ENCODE measurements around the gene TTC16.

TTC16 gene

DNA sequence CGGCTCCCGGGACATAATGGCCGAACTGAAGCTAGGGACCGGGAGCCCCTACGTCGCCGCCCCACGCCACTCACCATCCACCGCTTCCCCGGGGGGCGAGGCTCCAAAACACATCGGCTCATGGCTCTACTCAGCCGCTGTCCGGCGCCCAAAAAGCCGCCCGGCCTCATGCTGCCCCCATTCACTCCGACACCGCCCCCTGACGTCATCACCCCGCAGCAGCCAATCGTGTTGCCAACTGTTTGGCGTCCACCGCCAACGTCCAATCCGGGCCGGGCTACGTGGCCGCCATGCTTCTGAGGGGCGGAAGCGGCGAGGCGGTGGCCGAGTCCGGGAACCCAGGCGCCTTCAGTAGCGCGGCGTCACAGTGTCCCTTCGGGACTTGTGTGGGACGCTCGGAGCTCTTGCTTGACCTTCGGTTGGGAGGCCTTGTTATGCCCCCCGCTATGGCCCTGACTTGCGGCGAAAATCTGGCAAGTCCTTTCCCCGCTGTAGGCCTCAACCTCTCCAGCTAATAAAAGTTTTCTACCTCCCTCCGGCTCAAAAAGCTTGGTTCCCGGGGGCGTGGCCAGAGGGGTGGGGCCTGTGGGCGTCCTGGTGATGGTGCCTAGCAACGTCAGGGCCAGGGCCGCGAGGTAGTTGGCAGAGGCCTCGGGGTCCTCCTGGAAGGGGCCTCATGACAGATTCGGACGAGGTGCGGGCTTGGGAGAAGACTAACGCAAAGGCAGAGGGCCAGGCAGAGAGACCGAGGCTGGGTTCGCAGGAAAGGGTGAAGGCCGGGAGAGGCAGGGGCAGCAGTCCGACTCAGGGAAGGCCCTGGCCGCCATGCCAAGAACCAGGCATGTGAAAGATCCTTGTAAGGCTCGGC is at the start of gene TTC16, which contains the start of gene PTRH1:
TTC16 (plus strand) TSS at position 610 of the 868 bp plus-strand sequence; CDS start at position 677, 67 bp downstream.
PTRH1 (minus strand) TSS at position 194 of the 868 bp plus-strand sequence; CDS start at position 170, 24 bp downstream.
- peak; percentile 99 for DNase-seq (ENCODE audit: low spot score)

DNA sequence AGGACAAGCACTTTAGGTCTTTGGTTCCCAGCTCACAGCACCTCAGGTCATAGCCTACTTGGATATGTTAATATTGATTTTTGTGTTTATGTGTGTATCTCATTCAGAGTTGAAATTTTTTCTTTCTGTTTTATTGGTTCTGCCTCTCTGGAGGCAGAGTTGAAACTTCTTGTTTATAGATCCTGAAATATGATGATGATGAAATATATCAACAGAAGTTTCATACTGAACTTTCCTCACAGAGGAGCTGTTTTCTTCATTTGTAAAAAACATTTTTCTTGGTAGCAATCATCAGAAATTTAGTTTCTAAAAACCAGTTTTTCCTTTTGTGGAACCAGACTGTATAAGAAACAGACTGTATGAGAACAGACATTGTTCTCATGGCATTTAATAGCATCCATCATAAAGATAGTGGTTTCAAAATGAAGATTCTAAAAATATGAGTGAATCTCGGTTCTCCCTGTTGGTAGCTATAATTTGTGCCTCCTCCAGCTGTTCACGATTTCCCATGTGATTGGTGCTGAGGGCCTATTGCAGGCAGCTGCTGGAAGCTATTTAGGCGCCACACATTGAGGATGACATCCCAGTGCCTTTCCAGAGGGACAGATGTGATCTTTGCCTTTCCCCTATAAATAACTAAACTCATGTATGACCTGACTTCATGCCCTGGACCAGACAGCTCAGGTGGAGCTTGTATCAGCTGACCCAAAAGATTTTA is 48.6 kb upstream of the TTC16 start:
- DNase-seq (ENCODE audit: low spot score), result no peak

- no peak for DNase-seq (ENCODE audit: low spot score)
These were observed 48.0 kb upstream of the TTC16 start for GRCh38 chr9:127667906-127668305.

- DNase-seq (ENCODE audit: low spot score), result no peak
These were observed 42.6 kb upstream of the TTC16 start for GRCh38 chr9:127673234-127673633.

GRCh38 chr9:127676638-127677037 is 39.2 kb upstream of the TTC16 start:
- DNase-seq (ENCODE audit: low spot score), result no peak

GRCh38 chr9:127679506-127679905 is 36.4 kb upstream of the TTC16 start:
- no peak for DNase-seq (ENCODE audit: low spot score)

- no peak for DNase-seq (ENCODE audit: low spot score)
These were observed 35.7 kb upstream of the TTC16 start for GRCh38 chr9:127680226-127680625.

DNA sequence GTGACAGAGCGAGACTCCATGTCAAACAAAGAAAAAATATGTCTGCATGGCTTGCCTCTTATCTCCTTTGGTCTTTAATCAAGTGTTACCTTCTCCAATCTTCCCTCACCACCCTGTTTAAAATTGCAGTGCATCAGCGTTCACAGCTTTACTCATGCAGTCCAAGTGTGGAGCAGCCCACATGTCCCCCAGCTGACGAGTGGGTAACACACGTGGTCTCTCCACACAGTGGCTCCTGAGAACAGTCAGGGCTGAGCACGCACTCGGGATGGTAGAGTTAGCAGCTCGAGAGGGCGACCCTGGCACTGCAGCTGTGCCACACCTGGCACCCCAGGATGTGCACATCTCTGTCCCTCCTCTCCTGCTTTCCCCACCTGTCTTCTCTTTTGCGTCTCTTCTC is 35.0 kb upstream of the TTC16 start:
- DNase-seq (ENCODE audit: low spot score), result no peak

DNA sequence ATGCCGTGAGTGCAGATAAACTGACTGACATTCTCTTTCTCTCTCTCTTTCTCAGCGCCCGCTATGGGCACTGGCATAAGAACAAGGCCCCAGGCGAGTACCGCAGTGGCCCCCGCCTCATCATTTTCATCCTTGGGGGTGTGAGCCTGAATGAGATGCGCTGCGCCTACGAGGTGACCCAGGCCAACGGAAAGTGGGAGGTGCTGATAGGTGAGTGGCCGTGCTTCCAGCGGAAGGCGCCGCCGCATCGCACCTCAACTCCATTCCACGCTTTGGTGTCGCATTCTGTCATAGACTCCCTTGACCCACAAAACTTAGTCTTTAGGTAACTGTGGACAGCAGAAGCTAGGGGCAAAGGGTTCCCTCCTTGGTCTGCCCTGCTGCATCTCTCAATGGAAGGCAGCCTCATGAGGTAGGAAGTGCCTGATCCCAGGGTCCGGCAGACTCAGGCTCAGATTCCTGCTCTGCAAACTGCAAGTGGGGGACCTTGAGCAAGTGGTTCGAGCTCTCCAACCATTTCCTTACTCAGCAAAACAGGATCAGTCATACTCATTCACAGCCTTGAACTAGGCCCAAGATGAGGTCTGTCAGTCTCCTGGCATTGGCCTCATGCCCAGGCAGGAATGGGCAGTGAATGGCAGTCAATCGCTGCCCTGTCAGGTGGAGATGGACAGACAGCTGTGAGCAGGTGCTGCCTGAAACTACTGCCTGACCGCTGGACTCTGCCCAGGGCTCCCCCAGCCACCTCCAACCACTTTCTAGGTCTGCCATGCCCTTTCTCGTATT is 33.3 kb upstream of the TTC16 start:
- DNase-seq (ENCODE audit: low spot score), result no peak

DNA sequence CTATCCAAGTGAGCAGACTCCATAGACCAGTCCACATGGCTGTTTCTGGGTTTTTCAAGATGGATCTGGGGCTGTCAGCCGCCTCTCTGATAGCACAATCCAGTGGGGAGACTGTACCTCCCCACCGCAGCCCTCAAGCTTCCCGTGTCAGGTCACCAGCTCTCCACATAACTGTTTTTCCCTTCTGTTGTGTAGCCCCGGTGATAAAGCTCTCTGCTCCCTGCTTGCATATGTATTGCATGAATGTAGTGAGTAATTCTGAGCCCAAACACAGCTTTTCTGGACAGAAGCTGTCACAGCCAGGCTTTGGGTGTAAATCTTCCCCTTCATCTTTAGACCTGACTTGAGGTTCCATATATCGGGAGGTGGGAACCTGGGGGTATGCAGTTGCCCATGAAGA is 32.2 kb upstream of the TTC16 start:
- DNase-seq (ENCODE audit: low spot score), result peak; percentile 76

GRCh38 chr9:127684576-127684975 is 31.3 kb upstream of the TTC16 start:
- DNase-seq (ENCODE audit: low spot score), result peak; percentile 79

GRCh38 chr9:127686461-127687393 is 29.2 kb upstream of the TTC16 start:
- no peak for DNase-seq (ENCODE audit: low spot score)

DNA sequence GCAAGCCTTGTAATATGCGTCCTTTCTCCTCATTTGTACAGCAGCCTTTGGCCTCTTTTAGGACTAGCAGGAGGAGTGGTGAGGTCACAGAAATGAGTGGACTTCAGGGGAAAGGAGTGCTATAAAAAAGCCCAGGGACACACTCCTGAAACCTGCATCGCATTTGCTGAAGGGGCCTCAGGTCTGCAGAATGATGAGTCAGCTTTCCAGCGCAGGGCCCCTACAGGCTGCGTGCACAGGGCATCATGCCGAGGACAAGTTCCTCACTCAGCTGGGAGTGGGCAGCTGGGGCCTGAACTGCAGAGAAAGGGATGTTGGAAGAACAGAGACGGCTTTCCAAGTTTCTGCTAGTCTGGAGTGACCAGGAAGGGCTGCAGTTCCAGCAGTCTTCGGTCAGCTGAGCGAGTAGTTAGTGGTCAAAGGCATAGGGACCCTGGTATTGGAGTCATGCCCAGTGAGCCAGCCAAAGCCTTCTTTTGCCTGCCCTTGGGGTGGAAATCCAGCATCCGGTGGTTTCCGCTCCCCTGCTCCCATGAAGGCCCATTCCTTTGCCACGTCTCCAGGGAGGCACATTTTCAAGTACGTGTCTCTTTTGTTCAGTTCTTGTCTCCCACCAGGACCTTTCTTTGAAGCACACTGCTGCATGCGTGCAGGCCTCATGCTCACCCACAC is 26.4 kb upstream of the TTC16 start:
- no peak for DNase-seq (ENCODE audit: low spot score)

DNA sequence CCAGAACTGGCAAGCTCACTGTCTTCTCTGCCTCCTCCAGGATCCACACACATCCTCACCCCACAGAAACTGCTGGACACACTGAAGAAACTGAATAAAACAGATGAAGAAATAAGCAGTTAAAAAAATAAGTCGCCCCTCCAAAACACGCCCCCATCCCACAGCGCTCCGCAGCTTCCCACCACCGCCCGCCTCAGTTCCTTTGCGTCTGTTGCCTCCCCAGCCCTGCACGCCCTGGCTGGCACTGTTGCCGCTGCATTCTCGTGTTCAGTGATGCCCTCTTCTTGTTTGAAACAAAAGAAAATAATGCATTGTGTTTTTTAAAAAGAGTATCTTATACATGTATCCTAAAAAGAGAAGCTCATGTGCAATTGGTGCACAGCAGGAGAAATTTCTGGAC is 25.1 kb upstream of the TTC16 start:
- no peak for DNase-seq (ENCODE audit: low spot score)

- DNase-seq (ENCODE audit: low spot score), result no peak
These were observed 23.8 kb upstream of the TTC16 start for GRCh38 chr9:127692071-127692470.

DNA sequence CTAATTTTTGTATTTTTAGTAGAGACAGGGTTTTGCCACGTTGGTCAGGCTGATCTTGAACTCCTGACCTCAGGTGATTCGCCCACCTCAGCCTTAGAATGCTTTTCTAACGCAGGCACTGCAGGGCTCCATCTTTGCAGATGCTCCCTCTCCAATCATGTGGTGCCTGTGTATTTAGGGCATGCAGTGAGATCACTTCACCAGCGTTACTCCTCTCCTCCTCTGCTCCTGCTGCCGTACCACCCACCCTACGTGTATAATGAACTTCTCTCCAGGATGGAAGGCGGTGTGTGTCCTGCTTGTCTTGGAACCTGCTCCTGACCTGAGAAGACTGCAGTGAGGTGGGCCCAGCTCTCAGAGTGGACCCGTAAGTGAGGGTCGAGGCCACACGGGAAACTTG is 22.7 kb upstream of the TTC16 start:
- DNase-seq (ENCODE audit: low spot score), result no peak

DNA sequence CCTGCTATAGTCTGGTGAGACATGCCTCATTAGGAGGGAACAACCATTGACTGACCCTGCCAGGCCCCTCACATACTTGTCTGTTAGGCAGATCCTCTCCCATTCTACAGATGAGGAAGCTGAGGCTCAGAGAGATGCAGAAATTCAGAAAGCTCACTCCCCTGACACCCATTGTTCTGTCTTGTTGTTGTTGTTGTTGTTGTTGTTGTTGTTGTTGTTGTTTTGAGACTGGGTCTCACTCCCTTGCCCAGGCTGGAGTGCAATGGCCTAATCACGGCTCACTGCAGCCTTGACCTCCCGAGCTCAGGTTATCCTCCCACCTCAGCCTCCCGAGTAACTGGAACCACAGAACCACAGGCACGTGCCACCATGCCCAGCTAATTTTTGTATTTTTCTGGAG is 22.2 kb upstream of the TTC16 start:
- no peak for DNase-seq (ENCODE audit: low spot score)

DNA sequence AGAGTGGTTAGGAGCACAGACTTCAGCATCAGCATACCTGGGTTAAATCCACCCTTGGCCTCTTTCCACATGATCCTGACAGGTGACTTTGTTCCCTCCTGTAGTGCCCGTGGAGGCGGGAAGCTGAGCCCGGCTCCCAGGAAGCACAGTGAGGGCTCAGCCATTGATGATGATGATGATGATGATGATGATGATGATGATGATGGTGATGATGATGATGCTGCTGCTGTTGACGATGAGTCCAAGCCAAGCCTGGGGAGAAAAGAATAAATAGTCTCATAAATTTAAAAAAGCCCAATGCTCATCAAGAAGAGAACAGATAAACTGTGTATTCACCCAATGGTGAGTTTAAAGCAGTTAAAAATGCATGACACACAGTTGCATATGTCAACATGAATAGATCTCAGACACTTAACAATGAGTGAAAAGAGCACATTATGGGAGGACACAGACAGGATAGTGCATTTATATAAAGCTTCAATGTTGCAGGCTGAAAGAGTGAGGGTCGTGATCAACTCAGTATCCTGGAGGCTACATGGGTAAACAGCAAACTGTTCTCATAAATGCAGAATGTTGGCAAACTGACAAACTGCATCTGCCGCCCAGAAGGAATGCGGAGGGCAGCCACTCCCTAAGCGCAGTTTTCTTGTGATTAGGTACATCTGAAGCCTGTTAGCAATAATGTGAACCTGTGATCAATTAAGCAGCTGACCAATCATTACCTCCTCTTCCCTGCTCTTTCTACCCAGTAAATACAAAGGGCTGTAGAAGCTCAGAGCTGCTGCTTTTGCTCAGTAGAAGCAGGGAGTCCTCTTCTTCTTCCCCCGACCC is 20.8 kb upstream of the TTC16 start:
- peak; percentile 48 for DNase-seq (ENCODE audit: low spot score)

DNA sequence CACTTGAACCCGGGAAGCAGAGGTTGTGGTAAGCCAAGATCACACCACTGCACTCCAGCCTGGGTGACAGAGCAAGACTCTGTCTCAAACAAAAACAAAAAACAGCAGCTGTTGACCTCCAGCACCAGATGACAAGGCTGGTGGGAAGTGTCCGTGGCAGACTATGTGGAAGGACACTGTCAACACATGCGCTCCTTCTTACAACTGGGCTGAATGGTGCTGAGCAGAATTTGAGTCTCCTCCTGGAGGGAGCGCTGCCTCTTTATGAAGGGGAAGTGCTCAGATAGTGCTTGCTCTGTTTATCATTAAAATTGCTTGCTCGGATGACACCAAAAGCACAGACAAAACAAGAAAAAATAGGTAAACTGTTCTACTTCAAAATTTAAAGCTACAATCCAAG is 18.3 kb upstream of the TTC16 start:
- no peak for DNase-seq (ENCODE audit: low spot score)

DNA sequence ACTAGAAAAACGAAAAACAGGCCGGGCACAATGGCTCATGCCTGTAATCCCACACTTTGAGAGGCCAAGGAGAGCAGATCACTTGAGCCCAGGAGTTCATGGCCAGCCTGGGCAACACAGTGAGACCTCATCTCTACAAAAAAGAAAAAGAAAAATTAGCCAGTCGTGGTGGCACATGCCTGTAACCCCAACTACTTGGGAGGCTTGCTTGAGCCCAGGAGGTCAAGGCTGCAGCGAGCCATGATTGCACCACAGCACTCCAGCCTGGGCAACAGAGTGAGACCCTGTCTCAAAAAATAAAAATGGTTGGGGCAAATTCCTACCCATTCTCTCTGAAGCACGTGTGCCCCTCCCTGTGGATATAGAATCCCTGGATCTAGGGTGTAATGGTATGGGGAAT is 17.5 kb upstream of the TTC16 start:
- no peak for DNase-seq (ENCODE audit: low spot score)

Measured in AG20443 (cell line).